GM10266 (cell line): ENCODE data around the gene ZNF174.

Source experiments
- DNase-seq: peaks from one replicate; pipeline ENCODE4 v3.0.0; 2012; ENCODE audit errors: extremely low spot score
- TF ChIP-seq, protein P1 (sequence below): IDR thresholded peaks from 2 replicates; pipeline ENCODE4 v1.5.1; 2012; ENCODE audit warnings: mild to moderate bottlenecking, low read depth; ENCODE audit not compliant: control insufficient read depth, insufficient read depth; ENCODE audit errors: missing control alignments

Gene ZNF174

DNA sequence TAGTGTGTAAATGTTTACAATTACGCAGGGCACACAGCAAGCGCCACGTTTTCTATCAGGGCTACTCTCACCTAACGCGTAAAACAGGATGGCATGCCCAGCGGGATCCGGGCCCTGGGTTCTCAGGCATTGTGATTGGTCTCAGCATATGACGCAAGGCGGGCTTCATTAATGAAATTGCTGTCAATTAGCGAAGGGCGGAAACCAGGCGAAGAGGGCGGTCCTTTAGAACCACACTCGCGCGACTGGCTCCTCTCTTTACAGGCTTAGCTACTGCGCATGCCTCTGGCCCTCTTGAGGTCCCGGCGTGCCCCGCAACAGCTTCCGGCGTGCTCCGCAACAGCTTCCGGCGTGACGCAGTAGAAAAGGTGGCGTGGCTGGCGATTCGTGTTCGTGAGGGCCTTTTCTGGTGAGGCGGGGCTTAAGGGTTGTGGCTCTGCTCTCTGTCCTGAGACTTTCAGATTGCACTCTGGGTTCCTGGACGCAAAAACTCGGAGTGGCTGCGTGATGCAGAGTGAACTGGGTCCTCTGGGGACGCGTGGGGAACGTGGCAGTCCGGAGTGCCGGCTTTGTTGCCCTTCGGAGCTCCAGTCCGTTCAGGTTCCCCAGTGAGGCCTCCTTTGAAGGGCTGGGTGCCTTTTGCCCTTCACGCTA, 36.1 kb upstream of the ZNF174 start:
- TF ChIP-seq, protein P1, sequence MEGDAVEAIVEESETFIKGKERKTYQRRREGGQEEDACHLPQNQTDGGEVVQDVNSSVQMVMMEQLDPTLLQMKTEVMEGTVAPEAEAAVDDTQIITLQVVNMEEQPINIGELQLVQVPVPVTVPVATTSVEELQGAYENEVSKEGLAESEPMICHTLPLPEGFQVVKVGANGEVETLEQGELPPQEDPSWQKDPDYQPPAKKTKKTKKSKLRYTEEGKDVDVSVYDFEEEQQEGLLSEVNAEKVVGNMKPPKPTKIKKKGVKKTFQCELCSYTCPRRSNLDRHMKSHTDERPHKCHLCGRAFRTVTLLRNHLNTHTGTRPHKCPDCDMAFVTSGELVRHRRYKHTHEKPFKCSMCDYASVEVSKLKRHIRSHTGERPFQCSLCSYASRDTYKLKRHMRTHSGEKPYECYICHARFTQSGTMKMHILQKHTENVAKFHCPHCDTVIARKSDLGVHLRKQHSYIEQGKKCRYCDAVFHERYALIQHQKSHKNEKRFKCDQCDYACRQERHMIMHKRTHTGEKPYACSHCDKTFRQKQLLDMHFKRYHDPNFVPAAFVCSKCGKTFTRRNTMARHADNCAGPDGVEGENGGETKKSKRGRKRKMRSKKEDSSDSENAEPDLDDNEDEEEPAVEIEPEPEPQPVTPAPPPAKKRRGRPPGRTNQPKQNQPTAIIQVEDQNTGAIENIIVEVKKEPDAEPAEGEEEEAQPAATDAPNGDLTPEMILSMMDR = no peak
- DNase-seq = peak; percentile 58

- TF ChIP-seq, protein P1 = no peak
These were observed 31.9 kb upstream of the ZNF174 start for GRCh38 chr16:3369073-3369472.

DNA sequence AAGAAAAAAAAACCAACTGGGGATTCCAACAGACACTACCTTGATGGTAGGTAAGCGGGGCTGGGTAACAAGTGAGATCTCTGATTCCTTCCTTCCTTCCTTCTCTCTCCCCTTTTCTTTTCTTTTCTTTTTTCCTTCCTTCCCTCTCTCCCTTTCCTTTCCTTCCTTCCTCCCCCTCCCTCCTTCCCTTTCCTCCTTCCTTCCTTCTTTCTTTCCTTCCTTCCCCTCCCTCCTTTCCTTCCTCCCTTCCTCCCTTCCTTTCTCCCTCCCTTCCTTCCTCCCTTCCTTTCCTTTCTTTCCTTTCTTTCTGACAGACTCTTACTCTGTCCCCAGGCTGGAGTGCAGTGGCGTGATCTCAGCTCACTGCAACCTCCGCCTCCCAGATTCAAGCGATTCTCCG, 25.3 kb upstream of the ZNF174 start:
- TF ChIP-seq, protein P1 = no peak
- no peak for DNase-seq

More at GRCh38 chr16:3369073-3369472, 31.9 kb upstream of the ZNF174 start:
- DNase-seq = no peak

- no peak for DNase-seq
- TF ChIP-seq, protein P1 = no peak
These were observed 23.1 kb upstream of the ZNF174 start for GRCh38 chr16:3377917-3378316.

DNA sequence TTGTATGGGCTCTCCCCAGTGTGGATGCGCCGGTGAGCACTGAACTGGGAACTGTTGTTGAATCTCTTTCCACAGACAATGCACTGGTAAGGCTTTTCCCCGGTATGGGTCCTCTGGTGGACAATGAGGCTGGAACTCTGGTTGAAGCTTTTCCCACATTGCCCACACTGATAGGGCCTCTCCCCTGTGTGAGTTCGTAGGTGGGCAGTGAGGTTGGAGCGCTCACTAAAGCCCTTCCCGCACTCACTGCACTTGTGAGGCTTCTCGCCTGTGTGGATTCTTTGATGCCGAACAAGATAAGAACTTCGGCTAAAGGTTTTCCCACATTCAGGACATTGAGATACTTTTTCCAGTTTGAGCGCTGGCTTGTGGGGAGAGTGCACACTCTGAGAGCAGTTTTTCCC, 18.0 kb upstream of the ZNF174 start:
- DNase-seq = no peak
- TF ChIP-seq, protein P1 = no peak

DNA sequence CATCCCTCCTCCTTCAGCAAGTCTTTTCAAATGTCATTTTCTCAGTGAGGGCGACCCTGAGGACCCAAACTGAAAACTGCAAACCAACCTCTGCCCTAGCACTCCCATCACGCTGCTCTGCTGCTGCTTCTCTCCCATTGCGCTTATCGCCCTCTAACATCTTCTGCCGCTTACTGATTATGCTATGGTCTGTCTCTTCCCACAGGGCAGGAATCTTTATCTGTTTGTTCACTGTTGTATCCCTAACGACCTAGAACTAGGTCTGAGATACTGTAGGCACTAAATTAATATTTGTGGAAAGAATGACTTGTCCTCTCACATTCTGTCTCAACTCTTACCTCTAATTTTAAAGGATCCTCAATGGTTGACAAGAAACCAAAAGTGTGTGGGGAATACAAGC, 12.7 kb upstream of the ZNF174 start:
- TF ChIP-seq, protein P1 = no peak
- DNase-seq = no peak

GRCh38 chr16:3389663-3390338, 11.2 kb upstream of the ZNF174 start:
- no peak for DNase-seq
- TF ChIP-seq, protein P1 = no peak
